ENCODE results near the gene FIGNL1. TPM values are rescaled to one million over a fixed set of nuclear protein-coding genes. Genes with fewer than 3 reads are reported as not detected.

The FIGNL1 gene
- total RNA-seq, 1 experiment from 2014 or later = 25.7 TPM

DNA sequence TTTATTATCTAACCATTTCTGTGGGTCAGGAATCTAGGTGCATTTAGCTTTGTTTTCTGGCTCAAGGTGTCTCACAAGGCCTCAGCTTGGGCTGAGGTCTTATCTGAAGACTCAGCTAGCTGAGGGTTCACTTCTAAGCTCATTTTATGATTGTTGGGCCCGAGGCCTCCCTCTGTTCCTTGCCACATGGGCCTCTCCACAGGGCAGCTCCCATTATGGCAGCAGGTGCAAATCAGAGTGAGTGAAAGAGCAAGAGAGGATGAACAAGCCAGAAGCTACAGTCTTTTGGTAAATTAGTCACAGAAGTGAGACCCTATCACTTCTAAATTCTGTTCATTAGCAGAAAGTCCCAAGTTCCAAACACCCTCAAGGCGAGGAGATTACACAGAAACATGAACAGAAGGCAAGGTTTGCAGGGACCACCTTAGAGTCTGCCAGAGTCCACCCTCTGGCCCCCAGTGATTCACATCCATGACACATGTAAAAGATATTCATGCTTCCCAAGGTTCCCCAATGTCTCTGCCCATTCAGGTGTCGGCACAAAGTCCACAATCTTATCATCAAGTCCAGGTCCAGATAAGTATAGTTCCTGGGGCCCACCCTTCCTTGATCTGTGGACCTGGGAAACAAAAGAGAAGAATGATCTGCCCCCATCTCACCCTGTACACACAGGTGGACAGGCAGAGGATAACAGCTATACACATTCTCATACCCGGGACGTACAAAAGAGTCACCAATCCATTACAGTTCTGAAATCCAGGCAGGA, 23.7 kb downstream of the FIGNL1 start:
- Histone ChIP-seq H3K4me2 (no peak overlapping the region), H3F3A (ENCODE audit: insufficient read depth, low read depth) (no peaks in the 10 kb centered on the region), H3K4me3 (no peak overlapping the region), H3K27me3 (ENCODE audit: insufficient read depth, low read depth) (peaks cover 5% of the 10 kb centered on the region; the same call in 1 of the 2 replicates), H2AFZ (no peak overlapping the region), H3K9me2 (ENCODE audit: insufficient read depth) (no peaks in the 10 kb centered on the region), H3K27ac (no peak overlapping the region), H3K79me2 (ENCODE audit: low read depth) (no peaks in the 10 kb centered on the region), H4K20me1 (ENCODE audit: insufficient read depth) (no peaks in the 10 kb centered on the region), H3K4me1 (replicated peaks; ENCODE audit: insufficient read depth) (no peaks in the 10 kb centered on the region), H3K36me3 (ENCODE audit: low read depth) (no peaks in the 10 kb centered on the region), H3K9me3 (ENCODE audit: insufficient read depth, low read depth) (no peaks in the 10 kb centered on the region)
- no TSS peak for BruUV-seq (replicated peaks)
- POLR2A ChIA-PET (ENCODE audit: unreplicated experiment) = no interaction called here
- intact Hi-C loops (cut with micrococcal nuclease; ENCODE audit: unreplicated experiment) = no loop called here
- CTCF ChIA-PET = no interaction called here
- DNase-seq = no peak
- TF ChIP-seq, protein P1, sequence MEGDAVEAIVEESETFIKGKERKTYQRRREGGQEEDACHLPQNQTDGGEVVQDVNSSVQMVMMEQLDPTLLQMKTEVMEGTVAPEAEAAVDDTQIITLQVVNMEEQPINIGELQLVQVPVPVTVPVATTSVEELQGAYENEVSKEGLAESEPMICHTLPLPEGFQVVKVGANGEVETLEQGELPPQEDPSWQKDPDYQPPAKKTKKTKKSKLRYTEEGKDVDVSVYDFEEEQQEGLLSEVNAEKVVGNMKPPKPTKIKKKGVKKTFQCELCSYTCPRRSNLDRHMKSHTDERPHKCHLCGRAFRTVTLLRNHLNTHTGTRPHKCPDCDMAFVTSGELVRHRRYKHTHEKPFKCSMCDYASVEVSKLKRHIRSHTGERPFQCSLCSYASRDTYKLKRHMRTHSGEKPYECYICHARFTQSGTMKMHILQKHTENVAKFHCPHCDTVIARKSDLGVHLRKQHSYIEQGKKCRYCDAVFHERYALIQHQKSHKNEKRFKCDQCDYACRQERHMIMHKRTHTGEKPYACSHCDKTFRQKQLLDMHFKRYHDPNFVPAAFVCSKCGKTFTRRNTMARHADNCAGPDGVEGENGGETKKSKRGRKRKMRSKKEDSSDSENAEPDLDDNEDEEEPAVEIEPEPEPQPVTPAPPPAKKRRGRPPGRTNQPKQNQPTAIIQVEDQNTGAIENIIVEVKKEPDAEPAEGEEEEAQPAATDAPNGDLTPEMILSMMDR (conservative IDR thresholded peaks at IDR 0.05) = no peak
- no peak for TF ChIP-seq EZH2 (IDR thresholded peaks at IDR 0.05; ENCODE audit: low read depth)

DNA sequence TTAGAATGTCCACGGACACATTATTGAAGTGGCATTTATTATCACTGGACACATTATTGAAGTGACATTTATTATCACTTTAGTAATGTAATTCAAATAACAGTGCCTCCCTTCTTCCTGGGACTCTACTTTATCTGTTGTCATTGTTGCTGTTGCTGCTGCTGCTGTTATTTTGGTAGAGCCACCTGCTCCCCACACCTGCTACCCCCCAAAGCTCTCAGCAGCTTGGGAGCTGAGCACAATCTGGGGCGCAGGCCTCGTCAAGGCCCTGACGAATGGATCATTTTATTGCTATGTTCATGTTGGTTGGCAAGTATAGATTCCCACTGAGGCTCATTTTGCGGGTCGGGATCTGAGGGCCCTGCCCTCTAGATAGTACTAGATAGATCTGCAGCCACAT, 24.8 kb downstream of the FIGNL1 start:
- POLR2A ChIA-PET (ENCODE audit: unreplicated experiment) = no interaction called here
- no peak for DNase-seq
- H3K9me2 ChIP-seq (ENCODE audit: insufficient read depth) = no peaks in the 10 kb centered on the region
- intact Hi-C loops (cut with micrococcal nuclease; ENCODE audit: unreplicated experiment) = no loop called here
- H3K27ac ChIP-seq = no peak overlapping the region
- CTCF ChIA-PET = no interaction called here
- BruUV-seq (replicated peaks) = no TSS peak
- TF ChIP-seq, protein P1 (conservative IDR thresholded peaks at IDR 0.05) = no peak
- TF ChIP-seq EZH2 (IDR thresholded peaks at IDR 0.05; ENCODE audit: low read depth) = no peak
- no peaks in the 10 kb centered on the region for H3K9me3 ChIP-seq (ENCODE audit: insufficient read depth, low read depth)
- no peaks in the 10 kb centered on the region for H4K20me1 ChIP-seq (ENCODE audit: insufficient read depth)
- no peaks in the 10 kb centered on the region for H3K4me1 ChIP-seq (replicated peaks; ENCODE audit: insufficient read depth)
- H3K79me2 ChIP-seq (ENCODE audit: low read depth) = no peaks in the 10 kb centered on the region
- H3K4me3 ChIP-seq = no peak overlapping the region
- peaks cover 5% of the 10 kb centered on the region; the same call in 1 of the 2 replicates for H3K27me3 ChIP-seq (ENCODE audit: insufficient read depth, low read depth)
- H2AFZ ChIP-seq = no peak overlapping the region
- H3F3A ChIP-seq (ENCODE audit: insufficient read depth, low read depth) = no peaks in the 10 kb centered on the region
- H3K4me2 ChIP-seq = no peak overlapping the region
- no peaks in the 10 kb centered on the region for H3K36me3 ChIP-seq (ENCODE audit: low read depth)

DNA sequence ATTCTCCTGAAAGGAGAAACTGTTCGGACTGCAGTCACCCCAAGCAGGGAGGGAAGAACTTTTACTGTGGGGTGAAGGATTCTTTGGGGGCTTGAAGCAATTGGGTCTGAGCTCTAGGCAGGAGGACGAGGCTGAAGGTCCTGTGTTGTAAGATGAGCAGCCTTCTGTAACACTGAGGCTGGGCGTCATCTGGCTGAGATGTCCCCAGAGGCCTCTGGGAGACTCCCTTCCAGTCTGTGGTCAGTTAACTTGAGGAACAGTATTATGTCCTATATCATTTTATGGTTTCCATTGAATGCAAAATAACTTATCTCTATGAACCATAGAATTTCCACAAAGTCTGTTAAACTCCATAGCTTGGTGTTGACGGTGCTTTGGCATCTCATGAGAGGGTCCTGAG, 26.3 kb downstream of the FIGNL1 start:
- intact Hi-C loops (cut with micrococcal nuclease; ENCODE audit: unreplicated experiment) = no loop called here
- BruUV-seq (replicated peaks) = no TSS peak
- H3K27ac ChIP-seq = no peak overlapping the region
- H3F3A ChIP-seq (ENCODE audit: insufficient read depth, low read depth) = no peaks in the 10 kb centered on the region
- POLR2A ChIA-PET (ENCODE audit: unreplicated experiment) = no interaction called here
- no peaks in the 10 kb centered on the region for H3K9me2 ChIP-seq (ENCODE audit: insufficient read depth)
- H3K4me2 ChIP-seq = no peak overlapping the region
- H3K79me2 ChIP-seq (ENCODE audit: low read depth) = no peaks in the 10 kb centered on the region
- CTCF ChIA-PET = no interaction called here
- no peak for DNase-seq
- no peaks in the 10 kb centered on the region for H4K20me1 ChIP-seq (ENCODE audit: insufficient read depth)
- no peaks in the 10 kb centered on the region for H3K36me3 ChIP-seq (ENCODE audit: low read depth)
- H3K4me3 ChIP-seq = no peak overlapping the region
- H3K27me3 ChIP-seq (ENCODE audit: insufficient read depth, low read depth) = peaks cover 5% of the 10 kb centered on the region; the same call in 1 of the 2 replicates
- H2AFZ ChIP-seq = no peak overlapping the region
- H3K4me1 ChIP-seq (replicated peaks; ENCODE audit: insufficient read depth) = no peaks in the 10 kb centered on the region
- no peaks in the 10 kb centered on the region for H3K9me3 ChIP-seq (ENCODE audit: insufficient read depth, low read depth)
- TF ChIP-seq EZH2 (IDR thresholded peaks at IDR 0.05; ENCODE audit: low read depth) = no peak
- TF ChIP-seq, protein P1 (conservative IDR thresholded peaks at IDR 0.05) = no peak

All from PC-9 (cell line).